GM18868 (cell line): ENCODE results near the gene STPG4.
"Not testable (repeated sequence)": the region's sequence is repeated elsewhere in the genome, so short reads cannot be mapped to it uniquely, and the experiment has no call there.

Experiments used
- ATAC-seq: cut with Tn5 transposase; IDR thresholded peaks from one replicate; pipeline ENCODE4 v1.9.1; 2021; ENCODE audit warnings: mild to moderate bottlenecking, moderate library complexity; ENCODE audit not compliant: unreplicated experiment

STPG4 gene

DNA sequence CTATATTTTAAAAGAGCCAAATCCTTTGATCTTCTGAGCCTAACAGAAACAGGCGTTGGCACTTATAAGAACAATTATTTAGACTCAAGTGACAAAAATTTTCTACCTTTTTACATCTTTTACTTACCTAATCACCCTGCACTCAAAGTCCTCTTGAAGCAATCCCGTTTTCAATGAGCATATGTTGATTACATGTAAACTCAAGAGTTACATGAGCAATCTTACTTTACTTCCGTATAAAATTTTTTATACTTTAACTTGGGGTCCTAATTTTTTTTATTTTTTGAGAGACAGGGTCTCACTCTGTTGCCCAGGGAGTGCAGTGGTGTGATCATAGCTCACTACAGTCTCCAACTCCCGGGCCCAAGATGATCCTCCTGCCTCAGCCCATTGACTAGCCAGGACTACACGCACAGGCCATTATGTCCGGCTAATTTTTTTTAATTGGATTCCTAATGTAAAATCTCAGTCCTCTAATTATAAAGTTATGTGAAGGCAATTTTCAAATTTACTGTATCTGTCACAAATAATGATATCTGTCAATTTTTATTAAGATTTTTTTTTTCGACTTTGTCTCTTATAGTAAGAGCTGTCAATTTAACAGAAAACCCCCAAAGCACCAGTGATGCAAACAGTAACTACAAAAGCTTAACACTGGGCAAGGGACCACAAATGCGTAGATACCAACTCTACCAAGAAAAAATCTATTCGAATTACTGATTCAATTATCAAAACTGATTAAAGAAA, 19.1 kb upstream of the STPG4 start:
- ATAC-seq, result no peak

- ATAC-seq, result no peak
Measured at GRCh38 chr2:47172922-47173695, 18.0 kb upstream of the STPG4 start.

- ATAC-seq, result no peak
Measured at GRCh38 chr2:47172156-47172921, 17.2 kb upstream of the STPG4 start.

GRCh38 chr2:47169784-47170183, 14.7 kb upstream of the STPG4 start:
- no peak for ATAC-seq

DNA sequence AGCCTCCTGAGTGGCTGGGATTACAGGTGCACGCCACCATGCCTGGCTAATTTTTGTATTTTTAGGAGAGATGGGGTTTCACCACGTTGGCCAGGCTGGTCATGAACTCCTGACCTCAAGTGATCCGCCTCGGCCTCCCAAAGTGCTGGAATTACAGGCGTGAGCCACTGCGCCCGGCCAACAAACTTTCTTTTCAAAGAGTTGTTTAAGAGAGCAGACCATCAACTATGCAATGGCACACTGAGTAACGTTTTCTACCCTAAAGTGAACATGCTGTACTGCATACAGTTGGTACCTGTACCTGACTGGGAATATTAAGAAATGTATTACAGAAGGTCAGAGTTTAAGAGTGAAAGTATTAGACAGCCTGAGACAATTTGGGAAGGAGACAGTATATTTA, 13.8 kb upstream of the STPG4 start:
- not testable (repeated sequence) for ATAC-seq

DNA sequence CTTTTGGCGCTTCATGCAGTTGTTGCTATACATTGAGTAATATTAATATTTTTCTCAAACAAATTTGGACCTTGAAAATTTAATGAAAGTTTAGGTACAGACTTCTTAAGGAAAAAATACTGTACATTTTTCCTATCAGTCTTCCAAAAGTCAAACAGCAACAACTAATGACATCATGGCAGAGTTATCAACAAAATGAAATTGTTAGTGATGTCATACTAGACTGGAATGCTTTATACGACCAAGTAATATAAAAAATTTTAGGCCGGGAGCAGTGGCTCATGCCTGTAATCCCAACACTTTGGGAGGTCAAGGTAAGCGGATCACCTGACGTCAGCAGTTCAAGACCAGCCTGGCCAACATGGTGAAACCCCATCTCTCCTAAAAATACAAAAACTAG, 12.0 kb upstream of the STPG4 start:
- ATAC-seq, result no peak

DNA sequence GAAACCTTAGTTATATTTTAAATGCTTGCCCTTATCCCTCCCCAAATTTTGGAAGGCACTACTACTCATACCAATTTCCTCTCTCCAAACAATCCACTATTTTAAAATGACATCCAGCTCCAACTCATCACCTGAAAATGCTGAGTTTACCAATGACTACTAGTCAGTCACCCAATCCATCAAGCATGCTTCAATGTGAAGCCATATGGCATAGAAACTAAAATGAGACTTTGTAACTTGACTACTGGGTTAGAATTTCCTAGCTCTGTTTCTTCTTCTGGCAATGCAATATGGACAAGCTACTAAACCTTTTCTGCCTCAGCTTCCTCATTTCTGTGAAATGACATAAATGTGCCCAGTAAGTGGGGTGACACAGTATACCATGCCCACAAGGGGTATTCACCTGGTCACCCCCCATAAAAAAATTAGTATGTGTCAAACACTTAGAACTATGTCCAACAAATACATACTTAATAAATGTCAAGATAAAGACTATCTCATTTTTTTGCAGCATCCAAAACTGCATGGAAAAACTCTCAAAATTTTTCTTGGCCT, 10.0 kb upstream of the STPG4 start:
- no peak for ATAC-seq

DNA sequence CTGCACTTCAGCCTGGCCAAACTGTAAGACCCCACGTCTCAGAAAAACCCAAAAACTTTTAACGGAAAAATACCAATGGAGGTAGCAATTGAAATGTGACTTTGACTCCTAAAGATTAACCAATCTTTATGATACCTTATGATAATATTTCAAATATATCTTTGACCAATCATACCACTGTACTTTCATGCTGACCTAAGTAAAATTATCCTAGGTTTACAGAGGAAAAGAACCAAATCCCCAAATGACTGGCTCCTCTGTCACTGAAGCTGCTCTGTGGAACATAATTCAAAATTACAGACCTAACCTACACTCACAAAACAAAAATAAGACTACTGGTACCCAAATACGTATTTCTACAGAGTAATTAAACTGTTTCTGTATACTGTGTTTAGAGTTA, 7.7 kb upstream of the STPG4 start:
- no peak for ATAC-seq

DNA sequence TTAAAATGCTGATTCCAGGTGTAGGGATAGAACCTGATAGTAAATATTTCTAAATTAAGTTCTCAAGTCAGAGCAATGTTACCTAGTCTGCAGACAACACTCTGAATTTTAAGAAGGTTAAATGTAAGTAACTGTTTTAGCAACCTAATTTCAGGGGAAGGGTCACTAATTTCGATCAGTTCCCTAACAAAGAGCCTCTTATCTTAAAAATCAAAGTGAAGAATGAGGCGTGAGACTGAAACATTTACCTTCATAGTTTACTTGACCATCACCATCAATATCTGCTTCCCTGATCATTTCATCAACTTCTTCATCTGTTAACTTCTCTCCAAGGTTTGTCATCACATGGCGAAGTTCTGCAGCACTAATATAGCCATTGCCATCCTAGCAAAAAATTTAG, 6.4 kb upstream of the STPG4 start:
- ATAC-seq, result no peak

DNA sequence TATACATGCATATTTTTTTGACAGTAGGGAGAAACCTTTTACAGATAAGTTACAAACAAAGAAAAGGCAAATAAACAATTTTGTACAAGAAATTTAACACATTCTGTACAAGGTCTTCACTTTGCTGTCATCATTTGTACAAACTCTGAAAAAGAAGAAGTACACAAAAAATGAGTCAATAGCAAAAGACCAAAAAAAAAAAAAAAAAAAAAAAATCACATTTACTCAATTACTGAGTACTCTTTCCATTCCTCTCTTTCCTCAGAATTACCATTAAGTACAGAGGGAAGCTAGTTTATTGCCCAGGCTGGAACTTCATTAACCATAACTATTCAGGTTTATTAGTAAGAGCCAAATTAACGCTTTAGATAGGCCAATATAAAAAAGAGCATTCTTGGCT, 5.6 kb upstream of the STPG4 start:
- ATAC-seq, result no peak

GRCh38 chr2:47160211-47160610, 5.1 kb upstream of the STPG4 start:
- no peak for ATAC-seq

DNA sequence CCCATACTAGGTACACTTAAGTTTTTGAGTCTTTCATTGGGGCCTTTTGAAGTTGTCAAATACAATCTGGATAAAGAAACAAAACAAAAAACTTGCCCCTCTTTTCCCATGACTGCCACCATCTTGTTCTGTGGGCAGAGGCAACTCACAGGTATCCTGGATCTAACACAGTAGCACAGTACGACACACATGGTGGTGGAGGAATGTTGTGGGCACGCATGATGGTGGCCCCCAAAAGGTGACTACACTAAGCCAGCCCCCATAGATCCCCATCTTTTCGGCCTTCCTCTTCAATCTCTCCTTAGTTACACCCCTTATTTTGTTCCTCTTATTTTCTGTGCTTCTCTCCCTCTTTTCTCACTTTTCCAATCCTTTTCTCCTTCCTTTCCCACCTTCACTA, 4.5 kb upstream of the STPG4 start:
- ATAC-seq, result no peak

DNA sequence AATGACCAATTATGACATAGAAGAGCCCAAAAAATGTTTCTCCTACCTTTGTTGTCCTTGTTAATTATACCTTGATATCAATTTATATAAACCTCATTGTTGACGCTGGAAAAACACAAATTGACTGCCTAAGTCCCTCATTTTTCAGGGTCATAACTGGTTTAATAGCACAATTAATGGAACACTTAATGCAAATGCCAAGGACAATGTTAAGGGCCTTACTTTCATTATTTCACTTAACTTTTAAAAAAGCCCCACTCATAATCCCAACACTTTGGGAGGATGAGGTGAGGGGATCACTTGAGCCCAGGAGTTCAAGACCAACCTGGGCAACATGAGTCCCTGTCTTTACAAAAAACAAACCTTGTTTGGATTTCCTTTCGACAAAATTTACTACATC, 3.5 kb upstream of the STPG4 start:
- ATAC-seq, result no peak

DNA sequence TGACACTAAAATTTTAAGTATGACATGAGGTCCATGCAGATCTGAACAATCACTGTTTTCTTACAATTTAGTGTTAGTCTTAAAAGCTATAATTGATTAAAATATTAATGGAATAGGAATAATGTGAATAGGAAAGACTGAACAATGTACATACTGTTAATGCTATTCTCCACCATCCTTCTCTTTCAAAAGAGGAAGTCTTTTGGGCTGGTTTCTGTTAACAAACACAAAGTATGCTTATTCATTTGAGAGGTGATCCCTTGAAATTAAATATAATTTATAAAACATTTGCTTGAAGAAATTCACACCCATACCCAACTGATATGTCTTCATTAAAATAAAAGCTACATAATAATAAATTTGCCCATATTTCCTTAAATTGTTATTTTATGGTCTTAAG, 2.3 kb downstream of the STPG4 start:
- ATAC-seq, result no peak

DNA sequence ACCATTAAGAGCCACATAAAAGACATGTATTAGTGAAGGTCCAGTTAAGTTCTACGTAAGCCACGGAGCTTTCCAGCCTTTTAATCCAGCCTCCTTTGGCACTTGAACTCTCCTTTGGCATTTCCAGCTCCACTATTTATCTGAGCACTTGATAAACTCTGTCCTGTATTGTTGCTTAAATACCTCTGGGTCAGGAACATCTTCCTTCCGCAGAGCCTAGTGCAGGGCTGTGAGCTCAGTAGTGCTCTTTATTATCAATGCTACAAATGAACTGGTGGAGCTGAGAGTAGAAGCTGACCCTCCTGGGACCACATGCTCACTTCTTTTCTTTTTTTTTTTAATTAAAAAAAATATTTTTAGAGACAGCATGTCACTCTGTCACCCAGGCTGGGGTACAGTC, 4.9 kb downstream of the STPG4 start:
- no peak for ATAC-seq

GRCh38 chr2:47147021-47147420, 8.1 kb downstream of the STPG4 start:
- ATAC-seq, result no peak

- no peak for ATAC-seq
Measured at GRCh38 chr2:47145466-47145865, 9.6 kb downstream of the STPG4 start.

DNA sequence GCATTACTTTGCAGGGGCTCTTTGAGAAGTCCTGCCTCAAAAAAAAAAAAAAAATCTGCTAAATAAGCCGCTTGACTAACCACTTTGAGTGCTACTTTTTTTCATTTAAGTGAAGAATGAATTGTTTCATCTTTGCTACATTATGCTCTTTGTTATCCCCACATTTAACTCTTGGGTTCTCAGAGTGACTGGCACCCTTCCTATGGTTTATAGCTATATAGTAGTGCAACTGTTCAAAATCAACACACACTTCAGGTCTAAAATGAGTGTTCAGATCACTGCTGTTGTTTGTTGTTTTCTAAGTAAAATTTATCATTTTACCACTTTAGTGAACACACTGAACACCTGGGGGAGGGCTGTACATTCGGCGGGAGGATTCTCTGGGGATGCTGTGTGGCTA, 13.6 kb downstream of the STPG4 start:
- no peak for ATAC-seq

- no peak for ATAC-seq
Measured at GRCh38 chr2:47134386-47135090, 20.6 kb downstream of the STPG4 start.

DNA sequence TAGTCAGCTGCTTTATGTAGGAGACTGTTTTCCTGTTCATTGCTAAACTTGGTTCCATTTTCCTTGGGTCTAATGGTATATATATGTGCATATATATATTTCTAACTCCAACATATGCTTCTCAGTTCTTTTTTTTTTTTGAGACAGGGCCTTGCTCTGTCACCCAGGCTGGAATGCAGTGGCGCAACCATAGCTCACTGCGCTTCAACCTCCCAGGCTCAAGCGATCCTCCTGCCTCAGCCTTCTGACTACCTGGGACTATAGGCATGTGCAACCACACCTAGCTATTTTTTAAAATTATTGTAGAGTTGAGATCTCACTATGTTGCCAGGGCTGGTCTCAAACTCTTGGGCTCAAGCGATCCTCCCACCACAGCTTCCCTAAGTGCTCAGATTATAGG, 22.1 kb downstream of the STPG4 start:
- no peak for ATAC-seq

- ATAC-seq, result no peak
Measured at GRCh38 chr2:47129191-47129706, 25.9 kb downstream of the STPG4 start.
